Activated CD4-positive, alpha-beta memory T cell treated with anti-CD3 and anti-CD28 coated beads for 36 hours (primary cell): ENCODE measurements around the gene MIX23. TPM values are rescaled to one million over a fixed set of nuclear protein-coding genes. Genes with fewer than 3 reads are reported as not detected.

Experiments
- CTCF ChIA-PET: fragments of 350-600 bp; sonication (Branson Sonifier 250); formaldehyde crosslinking; loops from one replicate; lab custom pipeline; 2021; ENCODE audit warnings: antibody characterized with exemption, inconsistent platforms; lab: Charles Lee
- POLR2A ChIA-PET: fragments of 350-600 bp; sonication (Branson Sonifier 250); formaldehyde crosslinking; loops from one replicate; lab custom pipeline; 2021; ENCODE audit warnings: antibody characterized with exemption; lab: Charles Lee
- DNase-seq: peaks from one replicate; pipeline ENCODE4 v3.0.0-alpha.2; 2020
- H3K27ac Mint-ChIP-seq: one replicate; pipeline ENCODE4 v1.8.0; 2021; ENCODE audit warnings: mixed read lengths
- H3K27me3 Mint-ChIP-seq: one replicate; pipeline ENCODE4 v1.8.0; 2021; ENCODE audit warnings: mixed read lengths
- H3K36me3 Mint-ChIP-seq: one replicate; pipeline ENCODE4 v1.8.0; 2021; ENCODE audit warnings: mixed read lengths
- H3K4me1 Mint-ChIP-seq: one replicate; pipeline ENCODE4 v1.8.0; 2021; ENCODE audit warnings: low read depth, mixed read lengths
- H3K4me3 Mint-ChIP-seq: one replicate; pipeline ENCODE4 v1.8.0; 2021; ENCODE audit warnings: mild to moderate bottlenecking, mixed read lengths
- H3K9me3 Mint-ChIP-seq: one replicate; pipeline ENCODE4 v1.8.0; 2021; ENCODE audit warnings: mixed read lengths
- intact Hi-C: fragments of 100-400 bp; cut with micrococcal nuclease; formaldehyde crosslinking; loops from one replicate; pipeline ENCODE4 v1.15.1; 2023
- total RNA-seq, 2 experiments: library from RNA; stranded (reverse); gene quantifications; one replicate each; pipeline ENCODE4 v1.2.3, GENCODE V29; 2021

The MIX23 gene
- total RNA-seq, 2 experiments from 2014 or later, result 86.4 to 87.8 TPM

DNA sequence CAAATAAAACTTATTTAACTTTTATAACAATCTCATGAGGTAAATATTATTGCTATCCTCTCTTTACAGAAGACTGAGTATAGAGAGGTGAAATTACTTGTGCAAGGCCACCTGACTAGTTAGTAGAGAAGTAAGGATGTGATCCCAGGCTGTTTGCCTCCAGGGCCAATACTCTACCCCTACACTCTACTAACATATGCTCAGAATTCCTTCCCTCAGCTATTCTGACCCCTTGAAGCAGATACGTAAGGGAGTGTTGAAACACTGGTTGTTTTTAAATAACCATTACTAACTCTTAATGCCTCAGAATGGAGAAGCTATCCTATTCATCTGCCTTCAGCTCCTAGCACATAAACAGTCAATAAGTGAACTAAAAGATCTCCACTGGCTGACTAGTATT, 33.9 kb downstream of the MIX23 start:
- H3K4me1 Mint-ChIP-seq, result no peaks in the 10 kb centered on the region
- CTCF ChIA-PET, result interaction anchor here (1.4 to 1.5 kb wide), 2 partner anchors 35 to 43 kb away, joined by 3 to 4 read pairs; partner anchors contain the start of gene FAM162A

DNA sequence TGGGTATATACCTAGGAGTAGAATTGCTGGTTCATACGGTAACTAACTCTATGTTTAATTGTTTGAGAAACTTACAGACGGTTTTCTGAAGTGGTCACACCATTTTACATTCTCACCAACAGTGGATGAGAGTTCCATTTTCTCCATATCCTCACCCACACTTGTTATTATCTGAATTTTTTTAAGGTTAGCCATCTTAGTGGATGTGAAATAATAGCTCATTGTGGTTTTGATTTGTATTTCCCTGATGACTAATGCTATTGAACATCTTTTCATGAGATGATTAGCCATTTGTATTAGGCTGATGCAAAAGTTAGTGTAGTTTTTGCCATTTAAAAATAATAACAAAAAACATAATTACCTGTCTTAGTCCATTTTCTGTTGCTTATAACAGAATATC, 39.4 kb downstream of the MIX23 start:
- ChIA-PET CTCF (no interaction called here), POLR2A (no interaction called here)
- no peak for DNase-seq
- Mint-ChIP-seq H3K27me3 (peaks cover 5% of the 10 kb centered on the region), H3K36me3 (peaks cover 2% of the 10 kb centered on the region), H3K4me1 (no peaks in the 10 kb centered on the region), H3K27ac (no peak overlapping the region), H3K9me3 (peaks cover 5% of the 10 kb centered on the region), H3K4me3 (no peak overlapping the region)
- intact Hi-C loops, result no loop called here

More for the DNA sequence above, 33.9 kb downstream of the MIX23 start:
- intact Hi-C loops, result no loop called here
- Mint-ChIP-seq H3K27me3 (peaks cover 5% of the 10 kb centered on the region), H3K4me3 (no peak overlapping the region), H3K27ac (no peak overlapping the region), H3K36me3 (peaks cover 2% of the 10 kb centered on the region), H3K9me3 (peaks cover 5% of the 10 kb centered on the region)
- POLR2A ChIA-PET, result no interaction called here
- no peak for DNase-seq

DNA sequence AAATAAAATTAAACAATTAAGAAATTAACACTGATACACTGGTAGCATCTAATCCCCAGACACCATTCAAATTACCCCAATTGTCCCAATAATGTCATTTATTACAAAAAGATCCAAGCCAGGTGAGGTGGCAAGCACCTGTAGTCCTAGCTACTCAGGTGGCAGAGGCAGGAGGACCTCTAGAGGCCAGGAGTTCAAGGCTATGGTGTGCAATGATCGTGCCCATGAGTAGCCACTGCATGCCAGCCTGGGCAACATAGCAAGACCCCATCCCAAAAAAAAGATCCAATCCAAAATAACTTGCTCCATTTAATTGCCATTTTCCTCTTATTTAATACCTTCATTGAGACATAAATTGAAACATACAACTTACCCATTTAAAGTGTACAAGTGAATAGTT, 40.2 kb downstream of the MIX23 start:
- no peak overlapping the region for H3K27ac Mint-ChIP-seq
- H3K9me3 Mint-ChIP-seq, result peaks cover 3% of the 10 kb centered on the region
- DNase-seq, result no peak
- POLR2A ChIA-PET, result no interaction called here
- CTCF ChIA-PET, result no interaction called here
- peaks cover 2% of the 10 kb centered on the region for H3K27me3 Mint-ChIP-seq
- intact Hi-C loops, result no loop called here
- no peak overlapping the region for H3K4me3 Mint-ChIP-seq
- no peaks in the 10 kb centered on the region for H3K4me1 Mint-ChIP-seq
- H3K36me3 Mint-ChIP-seq, result no peaks in the 10 kb centered on the region

DNA sequence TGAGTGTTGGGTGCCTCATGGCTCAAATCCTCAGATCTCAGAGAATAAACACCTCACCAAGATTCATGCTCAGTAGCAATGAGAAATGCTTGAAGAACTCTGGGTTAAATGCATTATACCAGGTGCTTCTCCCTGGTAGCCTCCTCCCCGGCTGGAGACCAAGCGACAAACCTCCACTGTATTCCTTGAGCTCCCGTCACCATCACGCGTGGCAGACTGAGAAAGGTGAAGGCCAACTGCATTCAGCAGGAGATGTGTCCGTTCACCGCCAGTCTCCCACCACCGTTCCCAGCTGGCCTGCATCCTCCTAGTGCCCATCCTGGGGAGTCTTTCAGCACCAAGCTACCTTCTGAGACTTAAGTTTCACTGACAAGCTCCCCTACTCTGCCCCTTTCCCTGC, 50.5 kb downstream of the MIX23 start:
- no peak for DNase-seq
- Mint-ChIP-seq H3K27me3 (peaks cover 9% of the 10 kb centered on the region), H3K9me3 (no peaks in the 10 kb centered on the region), H3K4me1 (no peaks in the 10 kb centered on the region), H3K36me3 (no peaks in the 10 kb centered on the region), H3K4me3 (no peak overlapping the region), H3K27ac (no peak overlapping the region)
- POLR2A ChIA-PET, result no interaction called here
- intact Hi-C loops, result no loop called here
- CTCF ChIA-PET, result no interaction called here

DNA sequence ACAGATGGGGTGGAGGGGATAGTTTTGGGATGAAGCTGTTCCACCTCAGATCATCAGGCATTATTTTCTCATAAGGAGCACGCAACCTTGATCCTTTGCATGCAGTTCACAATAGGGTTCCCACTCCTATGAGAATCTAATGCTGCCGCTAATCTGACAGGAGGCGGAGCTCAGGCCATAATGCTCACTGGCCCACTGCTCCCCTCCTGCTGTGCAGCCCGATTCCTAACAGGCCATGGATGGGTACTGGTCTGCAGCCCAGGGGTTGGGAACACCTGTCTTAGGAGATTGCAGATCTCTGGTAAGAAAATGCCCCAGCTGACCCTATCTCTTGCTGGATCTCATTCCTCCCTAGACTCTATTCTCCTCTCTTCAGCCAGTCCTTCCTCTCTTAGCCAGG, 51.1 kb downstream of the MIX23 start:
- ChIA-PET CTCF (no interaction called here), POLR2A (no interaction called here)
- H3K4me1 Mint-ChIP-seq, result no peaks in the 10 kb centered on the region
- intact Hi-C loops, result no loop called here
- H3K4me3 Mint-ChIP-seq, result no peak overlapping the region
- H3K9me3 Mint-ChIP-seq, result no peaks in the 10 kb centered on the region
- DNase-seq, result no peak
- no peak overlapping the region for H3K27ac Mint-ChIP-seq
- H3K27me3 Mint-ChIP-seq, result peaks cover 9% of the 10 kb centered on the region
- no peaks in the 10 kb centered on the region for H3K36me3 Mint-ChIP-seq

DNA sequence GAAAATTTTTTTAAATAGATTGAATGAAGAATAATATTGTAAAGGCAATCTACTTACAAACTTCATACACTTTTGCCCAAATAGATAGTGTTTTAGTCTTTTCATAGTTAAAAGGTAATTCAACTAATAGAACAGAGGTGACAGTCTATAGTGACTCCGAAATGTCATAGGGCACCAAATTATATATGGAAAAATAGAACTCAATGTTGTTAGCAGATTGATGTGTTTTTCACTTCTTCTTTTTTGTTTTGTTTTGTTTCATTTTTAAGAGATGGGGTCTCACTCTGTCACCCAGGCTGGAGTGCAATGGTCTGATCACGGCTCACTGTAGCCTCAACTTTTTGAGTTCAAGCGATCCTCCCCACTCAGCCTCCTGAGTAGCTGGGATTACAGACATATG, 57.3 kb downstream of the MIX23 start:
- H3K4me1 Mint-ChIP-seq, result peaks cover 20% of the 10 kb centered on the region
- CTCF ChIA-PET, result interaction anchor here (1.0 kb wide), 1 partner anchor 59 kb away, joined by 3 read pairs; the partner anchor contains the start of gene FAM162A
- DNase-seq, result no peak
- POLR2A ChIA-PET, result no interaction called here
- no peak overlapping the region for H3K4me3 Mint-ChIP-seq
- no peaks in the 10 kb centered on the region for H3K36me3 Mint-ChIP-seq
- intact Hi-C loops, result no loop called here
- no peaks in the 10 kb centered on the region for H3K9me3 Mint-ChIP-seq
- H3K27ac Mint-ChIP-seq, result no peak overlapping the region
- H3K27me3 Mint-ChIP-seq, result peaks cover 4% of the 10 kb centered on the region

DNA sequence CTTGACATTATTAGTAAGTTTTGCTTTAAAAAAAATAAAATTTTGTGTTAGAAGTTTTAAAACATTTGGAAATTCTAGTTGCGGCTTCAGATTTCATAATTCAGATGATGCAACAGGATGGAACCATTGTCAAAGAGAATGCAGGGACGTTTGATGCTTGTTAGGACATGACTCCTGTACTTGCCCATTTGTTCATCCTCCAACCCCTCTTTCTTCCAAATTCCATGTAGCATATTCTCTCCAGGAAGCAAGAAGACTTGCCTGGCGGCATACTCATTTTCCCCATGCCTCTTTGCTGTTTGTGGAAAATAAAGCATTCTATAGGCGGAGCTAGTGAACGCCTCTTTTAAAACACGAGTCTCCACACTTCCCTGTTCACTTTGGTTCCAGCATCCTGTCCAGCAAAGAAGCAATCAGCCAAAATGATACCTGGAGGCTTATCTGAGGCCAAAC, 58.1 kb downstream of the MIX23 start, which contains the start of gene CSTA:
TSS of gene CSTA (plus strand) at position 378 of the 453 bp plus-strand sequence. CDS start at position 423, 45 bp downstream.
- DNase-seq, result no peak
- intact Hi-C loops, result no loop called here
- ChIA-PET POLR2A (no interaction called here), CTCF (no interaction called here)
- Mint-ChIP-seq H3K4me3 (no peak within 1 kb of the TSS), H3K36me3 (no peaks in the 10 kb centered on the region), H3K9me3 (no peaks in the 10 kb centered on the region), H3K4me1 (peaks cover 20% of the 10 kb centered on the region), H3K27me3 (peaks cover 4% of the 10 kb centered on the region), H3K27ac (no peak within 1 kb of the TSS)

DNA sequence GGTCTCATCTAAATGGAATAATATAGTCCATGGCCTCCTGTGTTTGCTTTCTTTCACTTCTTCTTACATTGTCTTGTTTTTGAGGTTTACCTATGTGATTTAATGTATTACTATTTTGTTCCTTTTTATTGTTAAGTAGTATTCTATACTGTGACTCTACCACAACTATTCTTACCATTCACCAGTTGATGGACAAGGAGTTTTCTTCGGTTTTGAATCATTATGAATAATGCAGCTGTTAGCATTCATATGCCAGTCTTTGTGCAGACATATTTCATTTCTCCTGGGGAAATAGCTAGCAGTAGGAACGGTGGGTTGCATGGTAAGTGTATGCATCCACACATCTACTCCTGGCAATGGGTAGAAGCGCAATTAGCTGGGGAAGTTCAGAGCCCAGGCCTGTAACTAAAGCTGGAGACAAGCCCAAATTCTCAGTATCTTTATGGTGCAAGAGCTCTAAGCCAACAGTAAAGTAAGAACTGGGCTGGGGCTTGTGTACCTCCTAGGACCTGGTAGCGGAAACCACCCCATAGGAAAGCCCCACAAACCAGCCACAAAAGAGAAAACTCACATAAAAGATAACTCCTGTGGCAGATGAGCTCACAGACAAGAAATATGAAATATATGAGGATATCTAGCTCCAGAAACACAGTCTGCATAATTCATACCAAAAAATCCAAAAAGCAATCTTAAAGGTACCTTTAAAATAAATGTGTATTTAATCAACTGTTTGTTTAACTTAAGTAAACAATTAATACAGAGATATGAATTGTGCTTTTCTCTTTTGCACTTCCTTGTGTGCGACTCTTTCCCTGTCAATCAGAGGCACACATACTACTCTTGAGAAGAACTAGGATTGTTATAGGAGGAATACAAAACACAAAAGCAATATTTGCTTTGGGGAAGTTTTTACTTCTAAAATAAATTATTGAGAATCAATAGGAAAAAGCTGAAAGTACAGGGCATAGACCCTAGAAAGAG, 60.6 kb downstream of the MIX23 start:
- ChIA-PET CTCF (interaction anchor here (0.6 kb wide), 1 partner anchor 26 kb away, joined by 4 read pairs; no protein-coding TSS in a partner anchor), POLR2A (no interaction called here)
- H3K4me3 Mint-ChIP-seq, result no peak overlapping the region
- no peaks in the 10 kb centered on the region for H3K36me3 Mint-ChIP-seq
- H3K9me3 Mint-ChIP-seq, result peaks cover 8% of the 10 kb centered on the region
- H3K4me1 Mint-ChIP-seq, result peaks cover 20% of the 10 kb centered on the region
- DNase-seq, result peak; percentile 62
- peaks cover 4% of the 10 kb centered on the region for H3K27me3 Mint-ChIP-seq
- H3K27ac Mint-ChIP-seq, result peak overlapping the region; percentile 56
- intact Hi-C loops, result loop anchor here (1.0 kb wide), 1 partner anchor 43 kb away; no protein-coding TSS in a partner anchor

DNA sequence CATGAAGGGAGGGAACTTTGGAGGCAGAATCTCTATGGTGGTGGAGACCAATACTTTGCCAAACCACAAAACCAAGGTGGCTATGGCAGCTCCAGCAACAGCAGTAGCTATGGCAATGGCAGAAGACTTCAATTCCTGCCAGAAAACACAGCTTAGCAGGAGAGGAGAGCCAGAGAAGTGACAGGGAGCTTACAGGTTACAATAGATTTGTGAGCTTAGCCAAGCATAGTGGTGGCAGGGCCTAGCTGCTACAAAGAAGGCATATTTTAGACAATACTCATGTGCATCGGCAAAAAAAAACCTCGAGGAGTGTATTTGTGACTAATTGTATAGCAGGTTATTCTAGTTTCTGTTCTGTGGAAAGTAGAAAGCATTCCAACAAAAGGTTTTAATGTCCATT, 64.4 kb downstream of the MIX23 start:
- CTCF ChIA-PET, result no interaction called here
- Mint-ChIP-seq H3K4me1 (peaks cover 20% of the 10 kb centered on the region), H3K9me3 (peaks cover 8% of the 10 kb centered on the region), H3K27me3 (no peaks in the 10 kb centered on the region), H3K4me3 (no peak overlapping the region), H3K36me3 (no peaks in the 10 kb centered on the region), H3K27ac (no peak overlapping the region)
- POLR2A ChIA-PET, result no interaction called here
- intact Hi-C loops, result no loop called here
- no peak for DNase-seq

DNA sequence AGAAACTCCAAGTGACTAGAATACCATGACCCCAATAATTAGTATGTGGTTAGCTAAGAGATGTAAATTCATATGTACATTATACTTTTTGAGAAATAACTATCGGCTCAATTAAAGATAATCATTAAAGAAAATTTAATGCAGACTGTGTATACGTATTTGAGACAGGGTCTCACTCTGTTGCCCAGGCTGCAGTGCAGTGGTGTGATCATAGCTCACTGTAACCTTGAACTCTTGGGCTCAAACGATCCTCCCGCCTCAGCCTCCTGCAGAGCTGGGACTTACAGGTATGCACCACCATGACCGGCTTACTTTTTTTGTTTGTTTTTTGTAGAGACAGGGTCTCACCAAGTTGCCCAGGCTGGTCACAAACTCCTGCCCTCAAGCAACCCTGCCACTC, 66.7 kb downstream of the MIX23 start:
- peaks cover 8% of the 10 kb centered on the region for H3K9me3 Mint-ChIP-seq
- intact Hi-C loops, result no loop called here
- no peaks in the 10 kb centered on the region for H3K27me3 Mint-ChIP-seq
- no peak overlapping the region for H3K27ac Mint-ChIP-seq
- no peaks in the 10 kb centered on the region for H3K36me3 Mint-ChIP-seq
- H3K4me3 Mint-ChIP-seq, result no peak overlapping the region
- DNase-seq, result no peak
- ChIA-PET POLR2A (no interaction called here), CTCF (no interaction called here)
- peaks cover 10% of the 10 kb centered on the region for H3K4me1 Mint-ChIP-seq

DNA sequence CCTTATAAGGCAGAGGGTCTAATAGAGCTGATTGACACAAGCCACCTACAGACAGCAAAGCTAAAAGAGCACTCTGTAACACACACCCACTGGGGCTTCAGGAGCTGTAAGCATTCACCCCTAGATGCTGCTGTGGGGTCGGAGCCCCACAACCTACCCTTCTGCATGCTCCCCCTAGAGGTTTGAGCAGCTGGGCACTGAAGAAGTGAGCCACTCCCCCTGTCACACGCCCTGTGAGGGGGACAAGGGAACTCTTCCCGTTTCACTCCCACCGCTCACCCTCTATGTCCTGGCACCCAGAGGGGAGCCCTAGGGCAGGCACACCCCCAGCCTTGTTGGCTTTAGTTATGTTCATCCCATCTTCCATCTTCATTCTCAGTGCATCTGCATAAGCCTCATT, 67.4 kb downstream of the MIX23 start:
- CTCF ChIA-PET, result no interaction called here
- H3K4me1 Mint-ChIP-seq, result peaks cover 7% of the 10 kb centered on the region
- POLR2A ChIA-PET, result no interaction called here
- H3K9me3 Mint-ChIP-seq, result peaks cover 8% of the 10 kb centered on the region
- intact Hi-C loops, result no loop called here
- no peaks in the 10 kb centered on the region for H3K27me3 Mint-ChIP-seq
- H3K36me3 Mint-ChIP-seq, result no peaks in the 10 kb centered on the region
- H3K27ac Mint-ChIP-seq, result no peak overlapping the region
- H3K4me3 Mint-ChIP-seq, result no peak overlapping the region
- no peak for DNase-seq

DNA sequence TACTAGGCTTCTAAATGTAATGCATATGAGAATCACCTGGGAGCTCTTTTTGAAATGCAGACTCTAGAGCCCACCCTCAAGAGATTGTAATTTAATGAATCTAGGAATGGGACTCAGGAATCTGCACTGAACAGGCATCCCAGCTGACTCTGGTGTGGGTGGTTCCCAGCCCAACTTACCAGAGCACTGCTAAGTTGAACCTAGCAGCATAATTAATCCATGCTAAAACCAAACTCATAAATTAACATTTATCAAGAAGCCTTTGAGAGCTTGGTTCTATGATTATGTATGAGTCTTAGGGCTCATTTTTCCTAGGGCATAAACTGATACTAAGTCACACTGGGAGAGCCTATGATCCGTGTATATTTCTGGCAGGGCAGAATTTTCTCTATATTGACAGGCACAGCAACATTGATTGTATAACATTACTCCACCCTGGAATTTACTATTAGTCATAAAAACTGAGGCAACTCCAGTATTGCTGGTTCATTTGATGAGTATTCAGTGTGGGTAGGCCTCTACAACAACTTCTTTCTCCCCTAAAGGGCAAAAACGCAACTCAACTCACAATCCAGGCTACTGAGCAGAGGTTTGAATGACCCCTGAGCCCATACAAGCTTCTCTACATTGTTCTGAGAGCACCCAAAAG, 68.7 kb downstream of the MIX23 start:
- no peaks in the 10 kb centered on the region for H3K27me3 Mint-ChIP-seq
- H3K9me3 Mint-ChIP-seq, result peaks cover 5% of the 10 kb centered on the region
- DNase-seq, result no peak
- intact Hi-C loops, result no loop called here
- peaks cover 7% of the 10 kb centered on the region for H3K4me1 Mint-ChIP-seq
- ChIA-PET CTCF (interaction anchor here (0.9 kb wide), 1 partner anchor 124 kb away, joined by 3 read pairs; no protein-coding TSS in a partner anchor), POLR2A (no interaction called here)
- H3K4me3 Mint-ChIP-seq, result no peak overlapping the region
- H3K36me3 Mint-ChIP-seq, result no peaks in the 10 kb centered on the region
- no peak overlapping the region for H3K27ac Mint-ChIP-seq
